WERI-Rb-1 (cell line): ENCODE results near the gene ALMS1.
"Not testable (repeated sequence)": the region's sequence is repeated elsewhere in the genome, so short reads cannot be mapped to it uniquely, and the experiment has no call there.

Experiments
- DNase-seq: peaks from one replicate; pipeline ENCODE4 v3.0.0-alpha.2; 2020
- H3K27ac ChIP-seq: fragments of 250-450 bp; sonication (Bioruptor Pico); 2 replicates; pipeline ENCODE4 v1.5.1; 2020; ENCODE audit warnings: mild to moderate bottlenecking, moderate library complexity
- H3K27me3 ChIP-seq: fragments of 250-450 bp; sonication (Bioruptor Pico); 2 replicates; pipeline ENCODE4 v1.5.1; 2021; ENCODE audit warnings: mild to moderate bottlenecking, low read depth, moderate library complexity; ENCODE audit not compliant: insufficient read depth, severe bottlenecking
- H3K36me3 ChIP-seq: fragments of 250-450 bp; sonication (Bioruptor Pico); 2 replicates; pipeline ENCODE4 v1.5.1; 2020; ENCODE audit warnings: mild to moderate bottlenecking, moderate library complexity
- H3K4me3 ChIP-seq: 2 replicates; pipeline ENCODE4 v1.5.1; 2011; ENCODE audit warnings: low read depth, mild to moderate bottlenecking, control low read depth, low read length
- H3K9me3 ChIP-seq: fragments of 250-450 bp; sonication (Bioruptor Pico); 2 replicates; pipeline ENCODE4 v1.5.1; 2021; ENCODE audit warnings: mild to moderate bottlenecking, moderate library complexity; ENCODE audit not compliant: severe bottlenecking
- TF ChIP-seq, protein P1 (sequence below): IDR thresholded peaks from 2 replicates; pipeline ENCODE4 v1.5.1; 2011; ENCODE audit warnings: low read depth, mild to moderate bottlenecking, control low read depth, inconsistent platforms, low read length

ALMS1 gene

DNA sequence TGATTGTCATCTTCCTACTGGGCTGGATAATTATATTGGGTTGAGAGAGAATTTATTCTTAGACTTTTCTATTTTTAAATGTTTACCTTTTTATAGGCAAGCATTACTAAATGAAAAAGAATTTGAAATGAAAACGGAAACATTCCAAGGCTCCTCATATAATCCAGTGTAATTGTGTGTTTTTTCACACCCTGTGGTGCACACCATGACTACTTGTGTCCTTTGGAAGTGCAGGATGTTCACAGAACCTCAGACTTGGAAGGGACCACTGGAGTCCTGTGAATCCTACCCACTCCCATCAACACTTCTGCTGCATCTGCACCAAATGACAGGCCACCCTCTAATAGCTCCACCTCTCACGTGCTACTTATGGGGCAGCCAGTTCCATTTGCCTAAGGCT is 208.6 kb downstream of the ALMS1 start:
- TF ChIP-seq, protein P1, sequence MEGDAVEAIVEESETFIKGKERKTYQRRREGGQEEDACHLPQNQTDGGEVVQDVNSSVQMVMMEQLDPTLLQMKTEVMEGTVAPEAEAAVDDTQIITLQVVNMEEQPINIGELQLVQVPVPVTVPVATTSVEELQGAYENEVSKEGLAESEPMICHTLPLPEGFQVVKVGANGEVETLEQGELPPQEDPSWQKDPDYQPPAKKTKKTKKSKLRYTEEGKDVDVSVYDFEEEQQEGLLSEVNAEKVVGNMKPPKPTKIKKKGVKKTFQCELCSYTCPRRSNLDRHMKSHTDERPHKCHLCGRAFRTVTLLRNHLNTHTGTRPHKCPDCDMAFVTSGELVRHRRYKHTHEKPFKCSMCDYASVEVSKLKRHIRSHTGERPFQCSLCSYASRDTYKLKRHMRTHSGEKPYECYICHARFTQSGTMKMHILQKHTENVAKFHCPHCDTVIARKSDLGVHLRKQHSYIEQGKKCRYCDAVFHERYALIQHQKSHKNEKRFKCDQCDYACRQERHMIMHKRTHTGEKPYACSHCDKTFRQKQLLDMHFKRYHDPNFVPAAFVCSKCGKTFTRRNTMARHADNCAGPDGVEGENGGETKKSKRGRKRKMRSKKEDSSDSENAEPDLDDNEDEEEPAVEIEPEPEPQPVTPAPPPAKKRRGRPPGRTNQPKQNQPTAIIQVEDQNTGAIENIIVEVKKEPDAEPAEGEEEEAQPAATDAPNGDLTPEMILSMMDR = no peak
- Histone ChIP-seq H3K4me3 (no peak overlapping the region), H3K27me3 (no peaks in the 10 kb centered on the region), H3K36me3 (no peaks in the 10 kb centered on the region), H3K9me3 (no peaks in the 10 kb centered on the region), H3K27ac (no peak overlapping the region)
- DNase-seq = no peak

GRCh38 chr2:73601780-73602179 is 216.1 kb downstream of the ALMS1 start:
- Histone ChIP-seq H3K9me3 (no peaks in the 10 kb centered on the region), H3K36me3 (peaks cover 13% of the 10 kb centered on the region), H3K27ac (no peak overlapping the region), H3K27me3 (no peaks in the 10 kb centered on the region), H3K4me3 (no peak overlapping the region)
- TF ChIP-seq, protein P1 = no peak
- no peak for DNase-seq

- H3K27me3 ChIP-seq, H3K27ac ChIP-seq, H3K4me3 ChIP-seq, DNase-seq, H3K9me3 ChIP-seq: not testable (repeated sequence)
- H3K36me3 ChIP-seq = peaks cover 14% of the 10 kb centered on the region
Measured at GRCh38 chr2:73603099-73603588, 217.5 kb downstream of the ALMS1 start.

- H3K4me3 ChIP-seq, DNase-seq, H3K27me3 ChIP-seq, H3K9me3 ChIP-seq, H3K27ac ChIP-seq: not testable (repeated sequence)
- H3K36me3 ChIP-seq = peaks cover 20% of the 10 kb centered on the region
Measured at GRCh38 chr2:73604589-73604988, 219.0 kb downstream of the ALMS1 start.

DNA sequence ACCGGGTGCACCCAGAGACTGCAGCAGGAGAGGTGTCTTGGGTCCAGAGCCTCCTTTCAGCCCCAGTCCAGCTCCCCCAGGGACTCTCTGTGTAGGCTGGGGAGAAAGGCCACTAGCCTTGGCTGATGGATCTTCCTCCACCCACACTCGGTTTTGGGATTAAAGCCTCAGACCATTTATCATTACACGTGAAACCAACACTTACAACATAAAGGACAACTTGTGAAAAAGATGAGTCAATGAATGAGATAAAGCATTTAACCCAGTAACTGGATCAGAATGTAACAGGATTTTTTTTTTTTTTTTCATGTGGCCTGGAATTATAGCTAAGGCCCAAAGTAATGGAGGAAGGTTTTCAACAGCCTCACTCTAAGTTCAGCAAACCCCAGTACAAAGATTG is 224.5 kb downstream of the ALMS1 start:
- H3K4me3 ChIP-seq = no peak overlapping the region
- TF ChIP-seq, protein P1 = no peak
- no peaks in the 10 kb centered on the region for H3K9me3 ChIP-seq
- no peaks in the 10 kb centered on the region for H3K27me3 ChIP-seq
- no peak overlapping the region for H3K27ac ChIP-seq
- peaks cover 9% of the 10 kb centered on the region for H3K36me3 ChIP-seq
- DNase-seq = no peak

- H3K36me3 ChIP-seq = peaks cover 8% of the 10 kb centered on the region
Measured at GRCh38 chr2:73611193-73611592, 225.6 kb downstream of the ALMS1 start.

GRCh38 chr2:73611867-73612266 is 226.2 kb downstream of the ALMS1 start:
- no peaks in the 10 kb centered on the region for H3K27me3 ChIP-seq
- no peak overlapping the region for H3K27ac ChIP-seq
- peaks cover 7% of the 10 kb centered on the region for H3K36me3 ChIP-seq
- H3K9me3 ChIP-seq = no peaks in the 10 kb centered on the region
- no peak overlapping the region for H3K4me3 ChIP-seq
- TF ChIP-seq, protein P1 = no peak
- no peak for DNase-seq

More at GRCh38 chr2:73611193-73611592, 225.6 kb downstream of the ALMS1 start:
- Histone ChIP-seq H3K4me3 (no peak overlapping the region), H3K27ac (no peak overlapping the region), H3K27me3 (no peaks in the 10 kb centered on the region), H3K9me3 (no peaks in the 10 kb centered on the region)
- TF ChIP-seq, protein P1 = no peak
- DNase-seq = no peak
